GM04504 (cell line): ENCODE measurements around the gene SGK2.
"Not testable (repeated sequence)": the region's sequence is repeated elsewhere in the genome, so short reads cannot be mapped to it uniquely, and the experiment has no call there.

Experiments
- DNase-seq: peaks from one replicate; pipeline ENCODE4 v3.0.0-alpha.2; 2012; ENCODE audit warnings: low read depth

SGK2 gene

DNA sequence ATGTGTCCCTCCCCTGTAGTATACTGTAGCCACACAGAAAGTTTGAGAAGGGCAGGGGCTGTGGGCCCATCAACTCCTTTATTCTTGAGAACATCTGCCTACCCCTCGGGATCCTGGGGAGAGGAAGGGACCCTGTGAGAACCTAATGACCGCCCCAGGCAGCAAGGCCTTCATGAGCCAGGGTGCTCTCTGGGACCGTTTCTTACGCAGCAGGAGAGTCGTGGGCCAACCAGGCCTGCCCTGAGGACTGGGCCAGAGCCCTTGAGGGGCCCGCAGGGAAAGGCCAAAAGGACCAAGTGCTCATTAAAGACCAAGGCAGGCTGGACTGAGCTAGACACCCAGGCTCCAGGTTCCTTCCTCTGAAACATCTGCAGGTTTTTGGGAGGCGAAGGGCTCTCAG lies 5.2 kb downstream of the SGK2 start:
- no peak for DNase-seq

DNA sequence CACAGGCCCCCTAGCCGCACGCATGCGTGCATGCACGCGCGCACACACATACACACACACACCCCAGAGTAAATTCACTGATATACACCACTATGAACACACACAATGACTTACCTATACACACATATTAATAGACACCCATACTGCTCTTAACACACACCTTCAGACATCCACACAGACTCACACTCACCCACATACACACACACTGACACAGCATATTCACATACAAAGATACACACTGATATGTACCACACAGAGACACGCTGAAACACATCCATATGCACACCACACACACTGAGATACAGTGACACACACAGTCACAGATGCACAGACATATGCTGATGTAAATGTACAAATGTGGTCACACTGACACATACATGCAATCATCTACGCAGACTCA lies 5.6 kb downstream of the SGK2 start:
- no peak for DNase-seq

DNA sequence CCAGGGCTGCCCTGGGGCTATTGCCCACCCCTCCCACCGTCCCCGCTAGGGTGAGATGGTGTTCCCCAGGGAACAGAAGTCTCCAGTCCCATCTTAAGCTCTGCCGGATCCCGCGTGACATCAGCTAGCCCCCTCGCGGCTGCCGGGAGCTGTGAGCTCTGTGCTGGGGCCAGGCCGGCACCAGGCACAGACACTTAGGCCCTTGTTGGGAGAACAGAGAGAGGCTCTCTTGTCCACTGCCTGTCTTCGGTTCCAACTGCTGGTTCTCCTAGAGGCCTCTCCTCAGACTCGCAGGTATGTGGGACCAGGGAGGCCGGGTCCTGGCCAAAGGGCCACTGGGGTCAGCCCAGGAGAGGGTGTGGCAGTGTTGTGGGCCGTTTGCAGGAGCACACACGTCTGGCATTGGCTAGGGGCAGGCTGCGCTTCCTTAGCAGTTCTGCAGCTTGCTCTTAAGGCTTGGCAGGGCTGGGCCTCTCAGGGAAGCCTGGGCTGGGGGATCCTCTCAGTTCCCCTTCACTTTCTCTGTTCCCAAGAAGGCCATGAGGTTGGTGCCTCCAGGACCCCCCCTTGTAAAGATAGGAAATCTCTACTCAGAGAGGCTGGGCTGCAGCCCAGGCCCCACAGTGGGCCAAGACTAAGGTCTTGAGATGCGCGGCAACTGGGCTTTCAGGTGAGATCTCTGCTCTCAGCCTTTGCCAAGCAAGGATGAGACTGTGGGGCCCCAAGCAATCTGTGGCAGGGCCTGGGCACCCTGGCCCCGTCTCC lies 6.3 kb downstream of the SGK2 start:
- no peak for DNase-seq

DNA sequence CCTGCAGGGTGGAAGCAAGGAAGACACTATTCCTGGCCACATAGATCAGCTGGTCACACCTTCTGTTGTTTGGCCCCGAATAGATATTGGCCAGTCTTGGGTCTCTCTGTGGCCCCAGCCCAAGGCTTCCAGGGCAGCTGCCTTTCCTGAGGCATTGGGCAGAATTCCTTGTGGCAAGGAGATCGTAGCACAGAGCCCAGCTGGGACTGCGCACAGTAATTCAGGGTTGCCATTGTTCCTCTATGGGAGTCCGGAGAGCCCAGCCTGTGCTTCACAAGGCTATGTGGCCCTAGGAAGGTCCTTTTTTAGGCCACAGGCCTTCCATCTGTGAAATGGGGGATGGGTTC lies 6.9 kb downstream of the SGK2 start:
- DNase-seq: no peak

DNA sequence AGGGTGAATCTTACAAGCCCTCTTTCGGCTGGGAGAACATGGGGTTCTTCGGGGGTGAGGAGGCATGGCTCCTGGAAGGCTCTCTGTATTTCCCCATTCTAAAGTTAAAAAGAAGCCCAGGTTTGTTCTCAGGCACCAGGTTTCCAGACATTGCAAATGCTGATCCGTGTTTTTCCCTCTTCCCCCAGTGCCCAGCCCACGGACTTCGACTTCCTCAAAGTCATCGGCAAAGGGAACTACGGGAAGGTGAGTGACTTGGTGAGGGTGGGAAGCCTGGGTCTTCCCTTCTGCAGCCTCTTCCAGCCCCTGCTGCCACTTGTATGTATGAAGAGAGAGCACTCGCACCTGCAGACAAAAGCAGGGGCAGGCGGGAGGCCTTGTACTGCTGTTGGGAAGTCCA lies 8.7 kb downstream of the SGK2 start:
- no peak for DNase-seq

DNA sequence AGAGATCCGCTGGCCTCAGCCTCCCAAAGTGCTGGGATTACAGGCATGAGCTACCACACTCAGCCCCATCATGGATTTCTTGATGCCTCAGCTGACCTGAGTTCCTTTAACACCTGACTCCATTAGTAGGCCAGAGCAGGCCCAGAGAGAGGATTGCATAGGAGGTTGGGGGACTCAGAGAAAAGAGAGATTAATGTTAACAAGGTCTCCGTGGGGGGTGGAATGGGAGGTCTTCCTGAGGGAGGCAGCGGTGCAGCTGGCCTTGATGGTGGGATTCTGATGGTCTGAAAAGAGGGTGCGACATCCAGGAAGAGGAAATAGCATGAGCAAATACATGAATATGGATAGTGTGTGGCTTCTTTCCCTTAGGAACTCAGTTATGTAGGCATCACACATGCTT lies 9.9 kb downstream of the SGK2 start:
- DNase-seq: no peak

DNA sequence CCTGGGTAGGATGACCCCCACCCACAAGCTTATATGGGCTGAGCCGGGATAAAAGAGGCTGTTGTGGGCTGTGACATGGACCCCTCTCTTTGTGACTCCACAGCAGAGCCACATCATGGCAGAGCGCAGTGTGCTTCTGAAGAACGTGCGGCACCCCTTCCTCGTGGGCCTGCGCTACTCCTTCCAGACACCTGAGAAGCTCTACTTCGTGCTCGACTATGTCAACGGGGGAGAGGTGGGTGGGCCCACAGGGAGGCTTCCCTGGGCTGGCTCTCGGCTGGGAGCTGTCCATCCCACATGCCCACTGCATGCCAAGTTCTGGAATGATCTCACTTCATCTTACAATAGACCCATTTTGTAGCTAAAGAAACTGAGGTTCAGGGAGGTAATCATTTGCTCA lies 10.5 kb downstream of the SGK2 start:
- DNase-seq: no peak

DNA sequence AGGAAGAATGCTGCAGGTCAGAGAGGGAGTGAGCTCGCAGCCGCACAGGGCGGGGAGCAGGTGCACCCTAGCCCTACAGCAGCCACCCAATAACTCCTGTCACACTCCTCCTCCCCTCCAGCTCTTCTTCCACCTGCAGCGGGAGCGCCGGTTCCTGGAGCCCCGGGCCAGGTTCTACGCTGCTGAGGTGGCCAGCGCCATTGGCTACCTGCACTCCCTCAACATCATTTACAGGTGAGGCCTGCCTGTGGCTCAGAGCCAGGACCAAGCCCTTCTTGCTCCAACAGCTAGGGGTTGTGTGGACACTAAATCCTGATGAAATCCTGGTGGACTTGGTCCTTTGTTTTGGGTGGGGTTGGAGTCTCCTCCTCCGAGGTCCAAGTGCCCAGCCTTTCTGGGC lies 11.7 kb downstream of the SGK2 start:
- DNase-seq: no peak

DNA sequence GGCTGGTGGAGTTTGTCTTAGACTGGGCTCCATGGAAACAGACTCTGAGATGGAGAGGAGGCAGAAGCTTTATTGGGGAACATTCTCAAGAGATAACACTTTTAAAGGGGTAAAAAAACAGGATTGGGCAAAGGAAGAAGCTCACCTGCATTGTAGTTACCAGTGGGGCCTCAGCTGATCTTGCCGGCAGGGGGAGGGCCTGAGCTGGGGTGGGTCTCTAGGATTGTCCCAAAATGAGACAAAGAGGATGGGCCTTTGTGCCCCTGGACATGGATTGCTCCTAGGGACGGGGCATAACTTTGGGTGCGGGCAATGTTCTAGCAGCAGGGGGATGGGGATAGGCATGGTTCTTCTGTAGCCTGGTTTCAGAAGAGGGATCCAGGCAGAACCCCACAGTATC lies 12.5 kb downstream of the SGK2 start:
- DNase-seq: no peak

DNA sequence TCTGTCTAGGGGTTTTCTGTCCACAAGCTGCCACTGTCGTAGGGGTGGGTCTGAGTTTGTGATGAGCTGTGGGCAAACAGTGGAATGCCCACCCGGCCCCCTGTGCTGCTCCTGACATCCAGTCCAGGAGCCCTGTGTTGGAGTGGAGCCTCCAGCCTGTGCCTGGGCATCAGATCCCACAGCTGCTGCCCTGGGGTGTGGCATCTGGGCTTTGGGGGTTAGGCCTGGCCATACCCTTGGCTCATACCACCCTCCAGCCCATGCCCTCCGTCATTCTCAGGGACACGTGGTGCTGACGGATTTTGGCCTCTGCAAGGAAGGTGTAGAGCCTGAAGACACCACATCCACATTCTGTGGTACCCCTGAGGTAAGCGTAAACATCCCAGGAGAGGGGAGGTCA lies 12.9 kb downstream of the SGK2 start:
- no peak for DNase-seq

DNA sequence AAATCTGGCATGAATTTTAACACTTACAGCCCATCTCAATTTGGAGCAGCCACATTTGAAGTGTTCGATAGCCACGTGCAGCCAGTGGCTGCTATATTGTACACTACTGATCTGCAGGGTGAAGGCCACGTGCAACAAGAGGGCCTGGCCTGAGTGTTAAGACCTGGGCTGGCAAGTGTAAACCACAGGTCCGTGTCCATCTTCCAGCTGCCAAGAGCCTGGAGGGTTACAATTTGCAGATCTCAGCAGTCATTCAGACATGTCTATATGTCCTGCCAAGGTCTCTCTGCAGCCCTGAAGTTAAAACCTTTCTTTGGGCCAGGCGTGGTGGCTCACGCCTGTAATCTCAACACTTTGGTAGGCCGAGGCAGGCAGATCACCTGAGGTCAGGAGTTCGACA lies 14.1 kb downstream of the SGK2 start:
- no peak for DNase-seq

DNA sequence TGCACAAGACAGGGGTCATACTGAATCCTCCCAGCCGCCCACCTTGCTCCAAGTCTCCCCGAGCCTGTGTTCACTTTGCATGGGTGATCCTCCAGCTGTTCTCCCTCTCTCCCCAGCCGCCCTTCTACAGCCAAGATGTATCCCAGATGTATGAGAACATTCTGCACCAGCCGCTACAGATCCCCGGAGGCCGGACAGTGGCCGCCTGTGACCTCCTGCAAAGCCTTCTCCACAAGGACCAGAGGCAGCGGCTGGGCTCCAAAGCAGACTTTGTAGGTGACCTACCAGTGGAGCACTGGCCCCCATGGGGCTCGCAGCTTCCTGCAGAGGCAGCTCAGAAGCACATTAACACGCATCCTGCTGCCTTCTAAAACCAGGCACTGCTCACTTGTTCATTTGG lies 17.3 kb downstream of the SGK2 start:
- no peak for DNase-seq

DNA sequence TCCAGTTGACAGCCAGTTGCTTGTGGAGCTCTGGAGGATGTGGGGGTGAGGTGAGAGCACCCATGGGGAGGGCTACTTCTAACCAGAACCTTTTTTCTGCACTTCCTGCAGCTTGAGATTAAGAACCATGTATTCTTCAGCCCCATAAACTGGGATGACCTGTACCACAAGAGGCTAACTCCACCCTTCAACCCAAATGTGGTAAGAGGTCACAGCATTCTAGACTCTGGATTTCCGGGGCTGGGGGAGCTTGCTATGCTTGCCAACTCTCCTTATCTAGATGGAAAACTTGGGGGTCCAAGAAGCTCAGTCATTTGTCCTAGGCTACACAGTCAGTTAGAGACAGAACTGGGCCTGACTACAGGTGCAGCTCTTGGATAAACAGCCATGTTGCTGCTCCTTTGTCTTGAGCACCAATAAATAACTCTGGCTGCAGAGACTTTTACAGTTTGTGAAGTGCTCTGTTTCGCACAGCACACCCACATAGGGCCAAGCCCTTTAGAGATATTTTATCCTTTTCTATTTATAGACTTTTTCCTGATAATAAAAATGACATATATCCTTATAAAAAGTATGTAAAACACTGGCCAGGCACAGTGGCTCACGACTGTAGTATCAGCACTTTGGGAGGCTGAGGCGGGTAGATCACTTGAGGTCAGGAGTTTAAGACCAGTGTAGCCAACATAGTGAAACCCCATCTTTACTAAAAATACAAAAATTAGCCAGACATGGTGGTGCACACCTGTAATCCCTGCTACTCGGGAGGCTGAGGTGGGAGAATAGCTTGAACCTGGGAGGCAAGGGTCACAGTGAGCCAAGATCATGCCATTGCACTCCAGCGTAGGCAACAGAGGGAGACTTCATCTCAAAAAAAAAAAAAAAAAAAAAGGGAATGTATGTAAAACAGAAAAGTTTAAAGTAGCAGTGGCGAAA lies 21.3 kb downstream of the SGK2 start:
- DNase-seq: no peak

DNA sequence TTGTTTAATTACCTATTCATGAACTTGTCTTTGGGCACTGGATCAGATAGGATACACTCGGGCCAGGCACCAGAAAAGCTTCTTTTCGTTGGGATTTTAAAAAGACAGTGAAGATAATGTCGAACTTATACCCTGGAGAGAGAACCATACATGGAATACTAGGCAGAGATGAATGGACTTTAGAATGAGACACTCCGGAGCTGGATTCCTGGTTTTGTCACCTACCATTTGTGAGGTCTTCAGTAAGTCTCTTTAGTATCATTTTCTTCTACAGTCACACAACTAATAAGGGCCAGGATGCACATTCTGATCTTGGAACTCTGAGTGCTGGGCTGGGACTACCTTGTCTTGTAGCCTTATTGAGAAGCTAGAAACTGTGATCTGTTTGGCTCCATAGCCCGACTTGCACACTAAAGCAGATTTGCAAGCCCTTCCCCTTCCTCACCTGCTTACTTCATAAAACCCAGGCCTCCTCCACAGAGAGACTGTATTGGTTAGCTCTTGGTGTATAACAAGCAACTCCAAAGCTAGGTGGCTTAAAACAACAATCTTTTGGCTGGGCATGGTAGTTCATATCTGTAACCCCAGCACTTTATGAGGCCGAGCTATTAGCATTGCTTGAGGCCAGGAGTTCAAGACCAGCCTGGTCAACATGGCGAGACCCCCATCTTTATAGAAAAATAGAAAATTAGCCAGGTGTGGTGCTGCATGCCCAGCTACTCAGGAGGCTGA lies 24.5 kb downstream of the SGK2 start:
- DNase-seq: no peak

DNA sequence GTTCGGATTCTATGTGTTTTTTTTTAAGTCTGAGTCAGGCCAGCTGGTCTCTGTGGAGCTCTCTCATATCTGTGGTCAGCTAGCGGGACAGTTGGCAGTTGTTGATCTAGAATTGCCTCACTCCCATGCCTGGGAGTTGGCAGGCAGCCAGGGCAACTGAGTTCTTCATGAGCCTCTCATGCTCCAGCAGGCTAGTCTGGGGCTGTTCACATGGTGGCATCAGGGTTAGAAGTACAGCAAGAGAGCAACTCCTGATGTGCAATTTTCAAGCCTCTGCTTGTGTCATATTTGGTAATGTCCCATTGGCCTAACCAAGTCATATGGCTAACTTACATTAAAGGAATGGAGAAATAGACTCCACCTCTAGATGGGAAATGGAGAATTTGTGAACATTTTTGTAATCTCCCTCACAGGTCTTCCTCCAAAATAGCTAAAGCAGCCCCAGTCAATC lies 25.2 kb downstream of the SGK2 start:
- peak; percentile 94 for DNase-seq

DNA sequence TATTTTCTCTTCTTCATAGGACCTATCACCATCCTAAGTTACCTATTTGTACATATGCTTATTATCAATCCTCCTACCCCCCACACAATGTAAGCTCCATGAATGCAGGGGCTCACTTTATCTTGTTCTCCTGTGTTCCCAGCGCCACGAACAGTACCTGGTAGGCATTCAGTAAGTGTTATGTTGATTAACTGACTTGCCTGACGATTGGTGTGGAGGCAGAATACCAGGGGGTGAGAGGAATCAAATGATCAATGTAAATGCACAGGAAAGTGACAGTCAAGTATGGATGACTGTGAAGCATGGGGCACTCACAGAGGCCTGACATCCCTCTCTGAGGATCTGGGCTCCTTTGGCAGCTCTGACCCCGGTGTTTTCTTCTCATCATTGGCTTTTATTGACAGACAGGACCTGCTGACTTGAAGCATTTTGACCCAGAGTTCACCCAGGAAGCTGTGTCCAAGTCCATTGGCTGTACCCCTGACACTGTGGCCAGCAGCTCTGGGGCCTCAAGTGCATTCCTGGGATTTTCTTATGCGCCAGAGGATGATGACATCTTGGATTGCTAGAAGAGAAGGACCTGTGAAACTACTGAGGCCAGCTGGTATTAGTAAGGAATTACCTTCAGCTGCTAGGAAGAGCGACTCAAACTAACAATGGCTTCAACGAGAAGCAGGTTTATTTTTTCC lies 25.8 kb downstream of the SGK2 start:
- DNase-seq: peak; percentile 50

DNA sequence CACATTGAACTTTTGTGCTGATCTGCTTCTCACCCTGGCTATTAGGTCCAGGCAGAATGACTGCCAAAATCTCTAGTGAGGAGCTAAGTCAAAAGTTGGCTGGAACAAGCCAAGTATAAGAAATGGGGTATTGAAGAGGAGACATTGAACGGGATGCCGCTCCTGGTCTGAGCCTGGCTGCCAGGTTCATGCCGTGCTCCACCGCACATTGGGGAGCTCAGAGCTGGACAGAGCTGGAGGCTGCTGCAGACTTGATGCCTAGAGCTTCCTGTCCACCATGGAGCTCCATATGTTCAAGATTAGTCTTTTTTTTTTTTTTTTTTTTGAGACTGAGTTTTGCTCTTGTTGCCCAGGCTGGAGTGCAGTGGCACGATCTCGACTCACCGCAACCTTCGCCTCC lies 27.8 kb downstream of the SGK2 start:
- no peak for DNase-seq

DNA sequence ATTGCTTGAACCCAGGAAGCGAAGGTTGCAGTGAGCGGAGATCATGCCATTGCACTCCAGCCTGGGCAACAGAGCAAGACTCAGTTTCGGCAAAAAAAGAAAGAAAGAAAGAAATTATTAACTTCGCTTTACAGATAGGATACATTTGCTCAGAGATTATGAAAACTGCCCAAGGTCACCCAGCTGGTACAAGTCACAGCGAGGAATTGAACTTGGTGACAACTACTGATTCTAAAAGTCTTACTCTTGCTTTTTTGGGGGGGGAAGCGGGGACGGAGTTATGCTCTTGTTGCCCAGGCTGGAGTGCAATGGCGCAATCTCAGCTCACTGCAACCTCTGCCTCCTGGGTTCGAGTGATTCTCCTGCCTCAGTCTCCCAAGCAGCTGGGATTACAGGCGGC lies 29.7 kb downstream of the SGK2 start:
- not testable (repeated sequence) for DNase-seq

DNA sequence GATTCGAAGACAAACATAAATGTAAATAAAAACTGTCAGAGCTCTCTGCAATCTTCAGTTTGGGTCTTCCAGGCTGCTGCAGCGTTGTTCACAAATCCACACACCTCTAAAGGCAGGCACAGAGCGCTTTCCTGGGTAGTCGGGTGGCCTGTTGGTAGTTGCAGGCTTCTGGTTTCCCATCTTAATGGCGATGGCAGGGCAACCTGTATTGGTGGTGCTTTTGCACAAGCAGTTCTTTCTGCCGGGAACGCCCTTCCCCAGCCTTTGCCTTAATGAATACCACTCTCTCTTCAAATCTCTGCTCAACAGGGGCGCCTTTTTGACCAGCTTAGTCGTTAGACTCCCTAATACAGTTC lies 31.2 kb downstream of the SGK2 start:
- no peak for DNase-seq

DNA sequence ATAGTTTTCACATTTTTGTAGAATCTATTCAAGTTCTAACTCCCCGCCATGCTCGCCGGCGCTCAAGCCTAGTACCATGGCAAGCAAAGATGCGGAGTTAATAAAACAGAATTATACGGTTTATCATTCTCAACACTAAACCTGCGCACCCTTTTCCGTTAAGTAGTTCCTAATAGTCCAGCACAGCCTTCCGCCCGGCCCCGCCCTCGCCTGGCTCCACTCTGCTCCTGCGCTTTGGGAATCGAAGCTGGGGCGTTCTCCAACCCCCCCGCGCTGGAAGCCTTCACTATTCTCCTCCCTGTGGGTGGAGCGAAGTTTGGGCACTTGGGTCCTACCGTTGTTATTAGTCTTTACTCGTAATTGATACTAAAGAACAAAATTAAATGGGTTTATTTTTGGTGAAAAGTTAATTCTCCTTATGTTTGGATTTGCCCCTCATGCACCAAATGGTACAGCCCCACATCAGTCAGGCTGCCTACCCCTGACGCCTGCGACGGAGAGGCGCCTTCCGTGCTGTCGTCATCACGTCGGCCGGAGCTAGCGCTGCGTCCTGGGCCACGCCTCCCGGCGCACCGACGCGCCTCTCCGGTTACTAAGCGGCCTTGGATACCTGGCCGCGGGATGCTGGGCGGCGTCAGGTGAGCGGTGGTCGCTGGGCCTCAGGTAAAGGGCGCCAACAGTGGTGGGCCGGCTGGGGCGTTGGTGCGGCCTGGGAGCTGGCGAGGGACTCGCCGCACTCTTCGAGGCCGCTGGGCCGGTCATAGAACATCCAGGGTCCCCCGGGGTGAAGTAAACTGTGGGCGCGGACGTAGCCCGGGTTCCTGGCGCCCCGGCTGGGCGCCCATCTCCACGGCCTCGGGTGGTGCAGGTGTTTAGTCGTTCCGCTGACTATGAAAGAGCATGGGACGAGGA lies 31.8 kb downstream of the SGK2 start, which contains the start of gene IFT52:
TSS of gene IFT52 (plus strand) at position 546 of the 912 bp plus-strand sequence. CDS start 3,762 bp downstream, outside the sequence.
- peak; percentile 77 for DNase-seq

DNA sequence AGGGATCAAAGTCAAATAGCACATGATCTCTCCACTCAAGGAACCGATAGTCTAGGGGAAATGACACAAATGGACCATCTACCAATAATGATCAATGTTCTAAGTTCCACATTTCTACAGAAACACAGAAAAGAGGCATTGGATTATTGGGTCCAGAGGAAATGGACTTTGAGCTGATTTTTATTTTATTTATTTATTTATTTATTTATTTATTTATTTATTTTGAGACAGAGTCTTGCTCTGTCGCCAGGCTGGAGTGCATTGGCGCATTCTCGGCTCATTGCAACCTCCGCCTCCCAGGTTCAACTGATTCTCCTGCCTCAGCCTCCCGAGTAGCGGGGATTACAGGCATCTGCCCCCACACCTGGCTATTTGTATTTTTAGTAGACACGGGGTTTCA lies 43.1 kb downstream of the SGK2 start:
- DNase-seq: not testable (repeated sequence)
